Measurements from ENCODE around the gene HOXC9.

HOXC9 gene

DNA sequence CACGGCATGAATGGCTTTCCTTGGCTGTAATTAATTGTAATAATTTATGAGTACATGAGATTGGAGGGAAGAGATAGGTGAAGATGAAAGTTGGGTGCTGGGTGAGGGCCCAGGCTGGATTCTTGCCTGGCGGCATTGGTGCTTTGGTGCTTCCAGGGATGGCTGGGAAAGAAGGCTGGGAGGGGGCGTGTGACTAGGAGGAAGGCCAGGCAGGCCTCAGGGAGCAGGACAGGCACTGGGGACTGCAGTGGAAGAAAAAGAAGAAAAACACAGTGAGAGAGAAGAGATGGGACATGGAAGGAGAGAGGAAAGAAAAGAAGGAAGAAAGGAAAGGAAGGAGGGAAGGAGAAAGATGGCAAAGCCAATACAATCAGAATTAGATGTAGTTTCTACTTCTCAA lies 3.7 kb downstream of the HOXC9 start:
- no peak for DNase-seq

DNA sequence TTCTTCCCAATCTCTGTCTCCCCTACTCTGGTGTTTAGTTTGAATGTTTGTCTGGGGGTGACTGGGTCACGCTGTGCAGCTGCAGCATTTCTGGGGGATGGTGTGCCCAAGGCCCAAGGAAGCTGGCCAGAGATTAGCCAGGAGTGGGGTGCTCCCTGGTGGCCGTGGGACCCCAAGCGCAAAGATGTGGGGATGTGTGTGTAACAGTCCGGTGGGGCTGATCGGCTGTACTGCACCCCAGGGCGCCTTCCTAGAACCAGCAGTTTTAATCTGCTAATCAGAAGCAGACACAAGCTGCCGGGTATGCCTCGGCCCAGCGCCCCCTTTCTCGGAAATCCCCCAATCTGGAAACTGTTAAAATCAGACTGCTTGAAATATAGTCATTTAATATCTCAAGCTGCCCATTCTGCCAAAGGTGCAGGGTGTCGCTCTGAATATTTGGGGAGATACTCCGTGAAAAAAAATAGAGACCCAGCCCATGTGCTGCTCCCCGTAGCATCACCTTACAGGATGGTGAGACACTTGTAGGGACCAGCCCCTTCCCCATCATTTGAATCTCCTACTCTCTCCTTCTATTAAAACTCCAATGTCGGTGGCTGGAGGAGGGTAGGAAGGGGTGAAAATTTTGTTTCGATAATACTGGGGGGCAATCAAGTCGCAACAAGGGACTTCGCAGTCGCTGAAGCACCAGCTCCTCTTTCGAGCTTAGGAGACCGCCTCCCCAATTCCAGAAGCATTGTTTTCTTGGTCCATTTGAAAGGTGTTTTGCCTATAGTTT lies 4.3 kb downstream of the HOXC9 start:
- DNase-seq: no peak

DNA sequence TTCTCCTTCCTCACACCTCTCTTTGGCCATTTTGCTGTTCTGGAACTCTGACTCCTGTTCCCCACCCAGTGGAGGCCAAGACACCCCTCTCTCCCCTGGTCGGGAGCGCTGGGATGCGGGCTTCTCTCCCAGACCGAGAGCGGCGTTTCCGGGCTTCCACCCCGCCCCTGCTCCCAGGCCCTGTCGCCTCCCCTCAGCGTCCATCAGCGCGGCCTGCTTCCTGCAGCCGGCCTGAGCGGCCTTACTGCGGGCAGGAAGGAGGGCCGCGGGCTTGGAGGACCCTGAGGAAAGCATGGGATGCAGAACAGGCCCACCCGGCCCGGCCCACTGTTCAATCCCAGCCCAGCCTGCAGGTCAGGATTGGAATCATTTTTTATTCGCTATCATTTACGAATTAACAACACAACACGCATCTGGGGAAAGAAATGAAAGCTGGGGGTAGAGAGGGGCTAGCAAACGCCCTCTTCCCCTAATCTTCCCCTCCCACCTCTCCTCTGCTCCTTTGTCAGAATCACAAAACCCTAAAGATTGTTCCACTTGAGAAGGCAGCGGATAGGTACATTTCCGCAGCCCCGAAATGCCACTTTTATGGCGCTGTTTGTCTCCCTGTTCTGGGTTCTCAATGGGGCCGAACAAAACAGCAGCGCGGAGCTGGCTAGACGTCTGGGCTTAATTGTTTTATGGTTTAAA lies 5.0 kb downstream of the HOXC9 start:
- DNase-seq: no peak

GRCh38 chr12:54005531-54005852 lies 5.5 kb downstream of the HOXC9 start:
- DNase-seq: no peak

- peak; percentile 86 for DNase-seq
Observed at GRCh38 chr12:54005853-54006558, 6.0 kb downstream of the HOXC9 start.

GRCh38 chr12:54006559-54007220 lies 6.7 kb downstream of the HOXC9 start:
- no peak for DNase-seq

- no peak for DNase-seq
Observed at GRCh38 chr12:54007538-54008259, 7.7 kb downstream of the HOXC9 start.

GRCh38 chr12:54008260-54008552 lies 8.2 kb downstream of the HOXC9 start:
- no peak for DNase-seq

GRCh38 chr12:54009171-54010052 lies 9.5 kb downstream of the HOXC9 start:
- DNase-seq: peak; percentile 37

DNA sequence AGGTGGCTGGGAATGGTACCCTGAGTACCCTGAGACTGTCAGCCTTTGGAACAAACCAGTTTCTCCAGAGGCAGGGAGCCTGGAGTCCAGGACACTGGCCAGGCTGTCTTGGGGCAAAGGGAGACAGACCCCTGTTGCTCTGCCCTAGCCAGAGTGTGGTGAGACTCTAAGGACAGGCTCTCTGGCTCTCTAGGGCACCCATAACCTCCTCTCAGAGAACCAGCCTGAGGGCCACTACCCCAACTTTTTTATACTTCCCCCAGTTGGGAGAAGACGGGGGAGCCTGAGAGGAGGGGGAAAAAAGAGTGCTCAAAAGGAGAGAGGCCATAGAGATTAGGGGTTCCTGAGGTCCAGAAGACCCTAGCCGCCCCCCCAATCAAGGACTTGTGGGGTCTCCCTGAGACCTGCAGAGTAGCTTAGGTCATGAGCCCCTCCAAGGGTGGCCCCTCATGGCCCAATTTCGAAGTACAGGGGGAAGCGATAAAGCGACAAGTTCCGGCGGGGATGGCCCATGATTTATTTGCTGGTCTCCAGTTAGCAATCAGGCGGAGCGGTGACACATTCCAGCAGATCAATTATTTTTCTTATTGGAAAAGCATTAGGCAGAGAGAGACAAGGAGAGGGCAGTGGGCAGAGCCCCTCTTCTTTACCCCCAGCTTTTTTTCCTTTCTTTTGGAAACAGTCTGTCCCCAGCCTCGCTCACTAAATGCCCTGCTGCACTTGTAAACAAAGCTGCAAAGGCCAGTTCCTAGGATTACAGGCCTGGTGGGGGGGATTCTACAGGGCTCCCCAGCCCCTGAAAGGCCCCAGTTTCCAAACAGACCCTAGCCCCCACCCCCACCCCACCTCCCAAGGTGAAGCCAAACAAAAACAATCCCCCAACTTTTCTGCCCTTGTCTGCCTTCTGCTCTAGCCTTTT lies 10.4 kb downstream of the HOXC9 start:
- DNase-seq: no peak

DNA sequence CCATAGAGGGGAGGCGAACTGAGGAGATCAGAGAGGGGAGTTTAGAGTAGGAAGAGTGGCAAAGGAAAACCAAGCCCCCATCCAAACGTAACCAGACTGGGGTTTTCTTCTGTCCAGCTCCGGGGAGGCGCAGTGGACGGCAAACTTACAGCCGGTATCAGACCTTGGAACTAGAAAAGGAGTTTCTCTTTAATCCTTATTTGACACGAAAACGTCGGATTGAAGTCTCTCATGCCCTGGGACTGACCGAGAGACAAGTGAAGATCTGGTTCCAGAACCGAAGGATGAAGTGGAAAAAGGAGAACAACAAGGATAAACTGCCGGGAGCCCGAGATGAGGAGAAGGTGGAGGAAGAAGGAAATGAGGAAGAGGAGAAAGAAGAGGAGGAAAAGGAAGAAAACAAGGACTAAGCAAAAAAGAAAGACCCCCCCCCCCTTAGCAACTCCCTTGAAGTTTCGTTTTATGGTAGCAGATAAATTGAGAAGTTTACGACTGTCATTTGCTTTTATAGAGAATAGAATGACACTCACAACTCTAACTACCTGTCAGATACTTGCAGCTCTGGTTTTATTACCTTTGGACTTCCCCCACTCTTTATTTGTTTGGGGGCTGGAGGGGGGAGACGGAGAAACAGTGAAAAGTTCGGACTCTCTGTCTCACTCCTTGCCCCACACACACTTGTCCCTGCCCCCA lies 11.2 kb downstream of the HOXC9 start:
- no peak for DNase-seq

- no peak for DNase-seq
Observed at GRCh38 chr12:54011665-54012532, 11.9 kb downstream of the HOXC9 start.

GRCh38 chr12:54012631-54013409 lies 12.9 kb downstream of the HOXC9 start:
- DNase-seq: no peak

DNA sequence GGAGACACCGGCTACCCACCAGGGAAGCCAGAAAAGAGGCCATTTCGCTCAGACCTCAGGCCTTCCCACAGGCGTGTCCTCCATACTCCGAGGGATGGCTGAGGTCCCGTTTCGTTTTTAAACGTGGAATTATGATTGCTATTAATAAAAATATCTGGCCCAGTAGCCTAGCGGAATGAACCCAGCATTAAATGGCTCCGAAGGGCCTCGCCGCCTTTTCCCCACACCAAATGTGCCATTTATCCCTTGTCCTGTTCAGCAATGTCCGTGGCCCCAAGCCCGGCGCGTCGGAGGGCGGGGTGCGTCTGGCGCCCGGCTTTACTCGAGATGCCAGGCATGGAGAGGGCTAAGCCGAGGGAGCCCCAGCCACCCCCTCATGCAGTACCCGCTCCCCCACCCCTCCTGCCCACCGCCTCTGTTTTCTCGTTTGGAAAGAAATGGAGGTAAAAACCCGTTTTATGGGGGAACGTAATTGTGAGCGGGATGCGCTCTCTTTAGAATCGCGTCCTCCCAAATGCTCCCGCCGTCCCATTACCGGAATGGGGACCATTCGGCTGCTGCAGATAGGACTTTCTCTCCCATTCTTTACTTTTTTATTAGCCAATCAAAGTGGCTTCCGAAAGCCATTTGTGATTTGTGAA lies 14.5 kb downstream of the HOXC9 start:
- DNase-seq: no peak

GRCh38 chr12:54015018-54015931 lies 15.3 kb downstream of the HOXC9 start:
- no peak for DNase-seq

- no peak for DNase-seq
Observed at GRCh38 chr12:54016051-54016450, 16.1 kb downstream of the HOXC9 start.

- no peak for DNase-seq
Observed at GRCh38 chr12:54016478-54016964, 16.6 kb downstream of the HOXC9 start.
